HG02852 (cell line): ENCODE data around the gene CYBA.

Experiments
- ATAC-seq: cut with Tn5 transposase; IDR thresholded peaks from one replicate; pipeline ENCODE4 v1.9.1; 2021; ENCODE audit warnings: mild to moderate bottlenecking, moderate library complexity; ENCODE audit not compliant: unreplicated experiment

CYBA gene

GRCh38 chr16:88631920-88632586 is 18.8 kb downstream of the CYBA start:
- ATAC-seq = no peak

DNA sequence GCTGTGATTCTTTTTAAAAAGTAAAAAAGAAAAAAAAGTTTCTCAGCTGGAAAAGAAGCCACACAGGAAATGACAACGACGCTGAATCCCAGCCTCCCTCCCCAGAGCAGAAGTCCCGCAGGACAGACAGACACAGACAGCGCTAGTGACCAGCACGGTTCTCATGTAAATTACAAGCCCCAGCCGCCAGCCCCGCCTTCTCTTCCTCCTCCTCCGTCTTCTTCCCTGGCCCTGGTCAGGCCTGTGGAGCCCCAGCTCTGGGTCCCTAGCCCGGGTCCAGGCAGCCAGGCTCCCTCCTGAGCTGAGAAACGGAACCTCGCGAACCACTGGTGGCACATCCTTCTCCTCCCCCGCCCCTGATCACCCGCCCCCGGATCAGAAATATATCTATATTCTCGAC is 19.5 kb downstream of the CYBA start:
- ATAC-seq = no peak

DNA sequence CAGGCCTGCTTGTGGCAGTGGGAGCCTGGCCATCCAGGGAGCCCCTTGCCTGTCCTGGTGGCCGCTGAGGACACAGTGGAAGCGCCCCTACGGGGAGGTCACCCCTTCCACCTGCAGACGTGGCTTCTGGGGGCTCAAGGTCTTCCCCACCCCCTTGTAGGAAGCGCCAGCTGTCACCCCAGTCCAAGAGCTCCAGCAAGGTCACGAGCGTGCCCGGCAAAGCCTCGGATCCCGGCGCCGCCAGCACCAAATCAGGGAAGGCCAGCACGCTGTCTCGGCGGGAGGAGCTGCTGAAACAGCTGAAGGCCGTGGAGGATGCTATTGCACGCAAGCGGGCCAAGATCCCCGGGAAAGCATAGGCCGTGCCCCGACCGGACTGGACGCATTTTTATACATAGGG is 19.9 kb downstream of the CYBA start:
- no peak for ATAC-seq

GRCh38 chr16:88630433-88630832 is 20.4 kb downstream of the CYBA start:
- no peak for ATAC-seq

DNA sequence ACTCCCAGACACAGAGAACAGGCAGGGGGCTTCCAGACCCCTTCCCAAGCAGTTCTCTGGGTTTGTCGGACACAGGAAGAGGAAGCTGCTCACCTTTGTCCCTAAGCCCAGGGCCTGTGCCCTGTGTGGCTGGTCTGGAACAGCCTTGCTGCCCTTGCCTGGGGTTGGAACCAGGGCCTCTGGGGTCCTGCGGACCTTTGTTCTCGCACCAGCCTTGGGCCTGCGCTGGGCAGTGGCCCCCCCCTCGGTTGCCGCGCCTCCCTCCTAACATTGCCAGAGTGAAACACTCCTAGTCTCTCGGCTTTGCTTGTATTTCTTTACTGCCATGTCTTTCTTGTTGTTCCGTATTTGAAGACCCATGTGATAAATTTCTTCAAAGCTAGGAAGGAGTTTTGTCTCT is 21.0 kb downstream of the CYBA start:
- ATAC-seq = no peak

GRCh38 chr16:88628512-88628974 is 22.3 kb downstream of the CYBA start:
- ATAC-seq = no peak

DNA sequence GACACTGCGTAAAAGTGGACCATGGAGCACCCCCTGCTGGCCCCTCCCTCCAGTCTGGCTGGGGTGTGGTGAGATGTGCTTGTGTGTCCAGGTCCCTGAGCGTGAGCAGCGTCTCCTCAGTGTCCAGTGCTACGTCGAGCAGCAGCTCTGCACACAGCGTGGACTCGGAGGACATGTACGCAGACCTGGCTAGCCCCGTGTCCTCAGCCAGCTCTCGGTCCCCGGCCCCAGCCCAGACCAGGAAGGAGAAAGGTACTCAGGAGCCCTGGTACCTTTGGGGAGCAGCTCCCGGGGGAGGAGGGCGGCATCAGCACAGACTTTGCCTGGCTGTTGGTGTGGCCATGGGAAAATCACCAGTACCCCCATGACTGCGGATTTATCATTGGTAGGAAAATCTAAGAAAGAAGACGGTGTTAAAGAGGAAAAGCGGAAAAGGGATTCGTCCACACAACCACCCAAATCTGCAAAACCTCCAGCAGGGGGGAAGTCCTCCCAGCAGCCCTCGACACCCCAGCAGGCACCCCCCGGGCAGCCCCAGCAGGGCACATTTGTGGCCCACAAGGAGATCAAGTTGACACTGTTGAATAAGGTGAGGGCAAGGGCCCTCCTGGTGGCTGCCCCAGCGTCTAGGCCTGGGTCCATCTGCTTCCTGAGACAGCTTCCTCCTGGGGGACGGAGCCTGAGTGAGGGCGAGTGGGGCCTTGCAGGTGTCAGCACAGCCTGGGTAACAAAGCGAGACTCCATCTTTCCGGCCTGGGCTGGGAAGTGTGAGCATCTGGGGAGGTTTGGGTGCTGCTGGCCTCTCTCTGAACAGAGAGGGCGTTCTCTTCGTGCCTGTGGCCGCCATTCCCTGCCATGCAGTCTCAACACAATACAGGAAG is 23.1 kb downstream of the CYBA start:
- no peak for ATAC-seq

GRCh38 chr16:88626646-88627045 is 24.2 kb downstream of the CYBA start:
- ATAC-seq = no peak

DNA sequence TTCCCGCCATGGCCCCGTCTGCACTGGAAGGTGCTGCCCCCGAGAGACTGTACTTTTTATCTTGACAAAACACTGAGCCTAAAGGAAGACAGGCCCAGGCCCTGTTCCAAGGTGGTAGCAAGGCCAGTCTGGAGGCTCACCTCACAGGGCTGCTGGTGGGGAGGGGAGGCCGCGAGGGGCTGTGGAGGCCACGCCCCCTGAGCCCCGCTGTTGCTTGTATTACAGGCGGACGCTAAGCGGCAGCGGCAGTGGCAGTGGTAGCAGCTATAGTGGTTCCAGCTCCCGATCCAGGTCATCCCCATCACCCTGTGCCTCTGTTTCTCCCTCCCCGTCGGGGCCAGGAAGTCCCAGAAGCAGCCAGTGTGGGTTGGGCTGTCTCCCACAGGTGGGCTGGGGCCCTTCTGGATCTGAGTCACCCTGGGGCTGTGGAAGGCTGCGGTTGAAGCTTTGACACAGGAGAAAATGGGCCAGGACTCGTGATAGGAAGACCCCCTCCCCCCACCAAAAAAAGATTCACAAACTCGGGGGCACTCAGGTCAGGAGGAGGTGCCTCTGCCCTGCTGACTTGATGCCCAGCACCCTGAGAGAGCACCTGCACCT is 25.8 kb downstream of the CYBA start:
- ATAC-seq = no peak

DNA sequence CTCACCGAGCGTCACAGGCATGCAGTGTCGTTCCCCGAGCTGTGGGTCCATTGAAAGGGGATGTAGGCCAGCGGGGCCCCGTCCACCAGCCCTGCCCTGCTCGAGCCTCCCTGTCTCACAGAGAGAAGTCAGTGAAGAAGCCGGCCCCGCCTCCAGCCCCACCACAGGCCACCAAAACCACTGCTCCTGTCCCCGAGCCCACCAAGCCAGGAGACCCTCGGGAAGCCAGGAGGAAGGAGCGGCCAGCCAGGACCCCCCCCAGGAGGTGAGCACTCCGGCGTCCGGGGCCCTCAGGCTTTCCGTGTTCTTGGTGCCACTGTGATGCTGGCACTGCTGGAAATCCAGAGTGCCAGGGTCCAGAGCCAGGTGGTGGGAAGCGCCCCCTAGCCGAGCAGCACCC is 26.4 kb downstream of the CYBA start:
- no peak for ATAC-seq

GRCh38 chr16:88623858-88624257 is 27.0 kb downstream of the CYBA start:
- no peak for ATAC-seq

DNA sequence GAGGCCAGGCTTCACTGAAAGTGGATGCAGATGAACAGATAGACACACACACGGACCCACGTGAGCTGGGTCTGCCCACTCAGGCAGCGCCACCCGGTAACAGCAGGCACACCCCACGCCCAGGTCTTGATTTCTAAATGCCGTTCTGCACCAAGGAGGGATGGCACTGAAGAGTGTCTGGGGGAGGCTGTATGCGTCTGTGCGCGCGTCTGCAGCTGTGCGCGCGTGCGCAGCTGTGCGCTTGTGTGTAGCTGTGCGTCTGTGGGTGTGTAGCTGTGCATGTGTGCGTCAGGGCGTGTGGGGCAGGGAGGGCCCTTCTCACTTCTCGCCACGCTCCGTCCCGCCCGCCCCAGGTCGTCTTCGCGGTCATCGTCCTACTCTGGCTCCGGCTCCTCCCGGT is 28.0 kb downstream of the CYBA start:
- no peak for ATAC-seq

- no peak for ATAC-seq
These were observed 28.7 kb downstream of the CYBA start for GRCh38 chr16:88622125-88622524.

- no peak for ATAC-seq
These were observed 30.7 kb downstream of the CYBA start for GRCh38 chr16:88619859-88620815.

GRCh38 chr16:88618956-88619667 is 31.7 kb downstream of the CYBA start:
- ATAC-seq = no peak

GRCh38 chr16:88618182-88618955 is 32.5 kb downstream of the CYBA start:
- no peak for ATAC-seq

GRCh38 chr16:88617268-88618031 is 33.4 kb downstream of the CYBA start:
- ATAC-seq = no peak

DNA sequence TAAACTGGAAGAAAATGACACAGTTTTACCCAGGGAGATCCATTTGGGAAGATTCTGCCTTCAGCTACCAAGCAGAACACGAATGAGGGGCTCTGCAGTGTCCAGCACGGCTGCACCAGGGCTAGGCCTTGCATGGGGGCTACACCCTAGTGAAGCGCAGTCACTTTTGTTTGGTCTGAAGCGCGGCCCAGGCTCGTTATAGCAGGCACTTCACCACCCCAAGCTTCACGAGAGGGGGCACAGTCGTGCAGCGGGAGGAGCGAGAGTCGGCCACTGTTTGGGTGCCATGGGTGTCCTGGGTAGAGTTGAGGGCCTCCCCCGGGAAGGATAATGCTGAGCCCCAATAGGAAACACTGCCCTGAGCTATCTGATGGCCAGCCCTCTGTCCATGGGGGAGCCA is 34.1 kb downstream of the CYBA start:
- ATAC-seq = no peak

GRCh38 chr16:88616320-88616719 is 34.5 kb downstream of the CYBA start:
- ATAC-seq = no peak
